GM12891 (cell line): ENCODE data around the gene DOCK2.

Experiments used
- POLR2A ChIP-seq: IDR thresholded peaks from 2 replicates; pipeline ENCODE4 v1.6.1; 2011; ENCODE audit warnings: low read depth, low read length, control low read depth
- POLR2AphosphoS5 ChIP-seq: IDR thresholded peaks from 2 replicates; pipeline ENCODE4 v1.6.1; 2011; ENCODE audit warnings: low read depth, low read length, control low read depth

- TF ChIP-seq POLR2A (no peak), POLR2AphosphoS5 (no peak)
These were observed 267.9 kb downstream of the DOCK2 start for GRCh38 chr5:169905017-169905416.
